GM12878 (cell line): ENCODE measurements around the gene ARMH1. TPM values are rescaled to one million over a fixed set of nuclear protein-coding genes. Genes with fewer than 3 reads are reported as not detected.

ENCODE experiments used
- ATAC-seq: fragments of 200-7000 bp; cut with Tn5 transposase; 3 replicates; pipeline ENCODE4 v1.9.1; 2020; ENCODE audit warnings: mild to moderate bottlenecking, moderate library complexity
- BruUV-seq: library from RNA; stranded (reverse); fragments of 400-500 nt; replicated peaks from 2 replicates; lab custom pipeline; 2021; lab: Mats Ljungman, UMichigan
- CTCF ChIA-PET: fragments of 300-600 bp; sonication (Branson Sonifier 250); formaldehyde crosslinking; extraction: SDS; loops from one replicate; lab custom pipeline; 2021; ENCODE audit warnings: inconsistent platforms; lab: Yijun Ruan, JAX
- POLR2A ChIA-PET: fragments of 350-600 bp; formaldehyde crosslinking; extraction: SDS; loops from one replicate; lab custom pipeline; 2021; ENCODE audit warnings: inconsistent platforms; lab: Charles Lee
- RAD21 ChIA-PET: fragments of 300-600 bp; sonication (Branson Sonifier 250); formaldehyde crosslinking; loops from one replicate; lab custom pipeline; 2023; ENCODE audit warnings: antibody characterized with exemption; ENCODE audit not compliant: unreplicated experiment; lab: Charles Lee
- SMC1A ChIA-PET: fragments of 300-600 bp; sonication (Branson Sonifier 250); formaldehyde crosslinking; loops from one replicate; lab custom pipeline; 2023; ENCODE audit not compliant: unreplicated experiment, uncharacterized antibody; lab: Charles Lee
- DNase-seq: peaks from one replicate; pipeline ENCODE4 v3.0.0-alpha.2; 2011; ENCODE audit warnings: low read depth, low spot score
- FAIRE-seq: peaks from 3 replicates; lab custom pipeline; 2011; peaks lifted over from hg19 to GRCh38; lab: Jason Lieb, UNC
- H2AFZ ChIP-seq: 2 replicates; pipeline ENCODE4 v1.6.0; 2011; ENCODE audit warnings: low read depth, low read length, control low read depth; ENCODE audit not compliant: control insufficient read depth
- H3K27ac ChIP-seq: 2 replicates; pipeline ENCODE4 v1.5.1; 2011; ENCODE audit warnings: control low read depth; ENCODE audit not compliant: control insufficient read depth, insufficient read depth
- H3K27me3 ChIP-seq, 2 experiments: replicated peaks in 1 of 2; 2 replicates each; pipeline versions ENCODE4 v1.6.0 to v1.6.1; 2011; ENCODE audit warnings: low read length in 1 of 2; ENCODE audit not compliant: control insufficient read depth in 2 of 2, insufficient read depth in 2 of 2
- H3K36me3 ChIP-seq, 2 experiments: 2 replicates each; pipeline ENCODE4 v1.5.1; 2011; ENCODE audit warnings: low read length in 1 of 2; ENCODE audit not compliant: control insufficient read depth in 2 of 2, insufficient read depth in 2 of 2
- H3K4me1 ChIP-seq: 2 replicates; pipeline ENCODE4 v1.6.1; 2011; ENCODE audit warnings: mild to moderate bottlenecking, low read length, moderate library complexity, mixed read lengths; ENCODE audit not compliant: control insufficient read depth, insufficient read depth
- H3K4me2 ChIP-seq: 2 replicates; pipeline ENCODE4 v1.6.0; 2011; ENCODE audit warnings: control low read depth; ENCODE audit not compliant: control insufficient read depth, insufficient read depth
- H3K4me3 ChIP-seq: fragments of 200-600 bp; sonication (generic); 2 replicates; pipeline ENCODE4 v1.5.1; 2016
- H3K79me2 ChIP-seq: 2 replicates; pipeline ENCODE4 v1.6.0; 2011; ENCODE audit warnings: low read length; ENCODE audit not compliant: control insufficient read depth, insufficient read depth
- H3K9ac ChIP-seq: 2 replicates; pipeline ENCODE4 v1.8.0; 2011; ENCODE audit warnings: low read length, control low read depth, mixed read lengths; ENCODE audit not compliant: control insufficient read depth, insufficient read depth
- H3K9me3 ChIP-seq: replicated peaks from 3 replicates; pipeline ENCODE4 v1.5.1; 2011; ENCODE audit warnings: mild to moderate bottlenecking, low read length; ENCODE audit not compliant: control insufficient read depth, insufficient read depth
- H4K20me1 ChIP-seq: 2 replicates; pipeline ENCODE4 v1.6.0; 2011; ENCODE audit not compliant: control insufficient read depth, insufficient read depth
- KDM1A ChIP-seq: fragments of 200-600 bp; sonication (generic); IDR thresholded peaks from 2 replicates; pipeline ENCODE4 v1.6.1; 2016; ENCODE audit warnings: borderline replicate concordance
- MTA3 ChIP-seq: IDR thresholded peaks from 2 replicates; pipeline ENCODE4 v1.6.1; 2012; ENCODE audit warnings: low read length, inconsistent platforms, borderline replicate concordance
- NFIC ChIP-seq: IDR thresholded peaks from 2 replicates; pipeline ENCODE4 v1.6.1; 2012; ENCODE audit warnings: low read depth, mild to moderate bottlenecking, inconsistent platforms, low read length, moderate library complexity
- POLR2A ChIP-seq: IDR thresholded peaks from 2 replicates; pipeline ENCODE4 v1.6.1; 2011; ENCODE audit warnings: low read depth, mild to moderate bottlenecking, low read length
- RB1 ChIP-seq: fragments of 450-650 bp; formaldehyde crosslinking; IDR thresholded peaks from 2 replicates; pipeline ENCODE4 v1.6.1; 2017; ENCODE audit warnings: mild to moderate bottlenecking, borderline replicate concordance
- WGBS: methylation state at CpG from one replicate; pipeline ENCODE4 v1.1.6; 2016; ENCODE audit warnings: low lambda C conversion rate; ENCODE audit not compliant: insufficient replicate concordance, insufficient coverage; ENCODE audit errors: missing lambda C conversion rate; 5-methylcytosine and 5-hydroxymethylcytosine counted together
- in situ Hi-C: fragments of 300-500 bp; cut with MboI; formaldehyde crosslinking; loops from 9 replicates; pipeline ENCODE4 v1.14.3; 2018; ENCODE audit warnings: mixed read lengths
- intact Hi-C: fragments of 100-400 bp; cut with micrococcal nuclease; formaldehyde crosslinking; loops from one replicate; pipeline ENCODE4 v1.14.2; 2022; ENCODE audit not compliant: unreplicated experiment
- polyA plus RNA-seq, 11 experiments: library from polyadenylated mRNA; depleted of rRNA in 4 of 11; unstranded in 6 of 11; stranded (reverse) in 5 of 11; fragments of >200 nt; fragmentation: Nextera tagmentation in 4 of 11; fragmentation: Illumina TruSeq in 1 of 11; extraction: Ambion mirVana in 4 of 11; extraction: Trizol in 1 of 11; gene quantifications; 1 replicate in 1 of 11; 2 replicates in 10 of 11; pipeline versions ENCODE4 v1.2.1 to v1.2.3, GENCODE V29; 2011 to 2016; ENCODE audit warnings: inconsistent platforms in 2 of 11, missing spikeins in 2 of 11, low read depth in 1 of 11
- total RNA-seq, 4 experiments: library from RNA; depleted of rRNA in 3 of 4; stranded (reverse); fragments of >200 nt in 3 of 4; fragmentation: Illumina TruSeq in 1 of 4; extraction: Trizol in 1 of 4; gene quantifications; 2 replicates each; pipeline versions ENCODE4 v1.2.1 to v1.2.3, GENCODE V29; 2013 to 2021

Gene ARMH1
- total and polyA plus RNA-seq, 10 of the 15 experiments (the other 5 are each of a cell fraction or from before 2014, with no cell fraction given) = 0.93 to 43.9 (median 8.2) TPM

GRCh38 chr1:44637702-44638411 lies 36.7 kb upstream of the ARMH1 start (continued):
- no peak for TF ChIP-seq RB1
- TF ChIP-seq KDM1A = no peak
- TF ChIP-seq NFIC = no peak

- 97% methylated on average over 24 of the region's 24 CpGs for WGBS
- Histone ChIP-seq H3K9ac (no peak overlapping the region), H3K4me2 (no peak overlapping the region), H3K27ac (no peak overlapping the region), H4K20me1 (no peaks in the 10 kb centered on the region; the same call in 1 of the 2 replicates), H3K36me3 (peaks cover 24 to 44% of the 10 kb centered on the region in 2 experiments), H3K4me3 (no peak overlapping the region), H3K9me3 (no peaks in the 10 kb centered on the region), H3K27me3 (no peaks in the 10 kb centered on the region), H3K4me1 (no peaks in the 10 kb centered on the region), H3K79me2 (no peaks in the 10 kb centered on the region; the same call in 1 of the 2 replicates), H2AFZ (no peak overlapping the region)
- in situ Hi-C loops = no loop called here
- ChIA-PET SMC1A (interaction anchor here (1.3 kb wide), 1 partner anchor 8 kb away, joined by 3 read pairs; no protein-coding TSS in a partner anchor), RAD21 (no interaction called here), CTCF (interaction anchor here (1.7 to 4.4 kb wide), 2 partner anchors 12 to 13 kb away, joined by 6 to 37 read pairs; no protein-coding TSS in a partner anchor), POLR2A (interaction anchor here (1.7 kb wide), 1 partner anchor 9 kb away, joined by 5 read pairs; no protein-coding TSS in a partner anchor)
- DNase-seq = no peak
- intact Hi-C loops = no loop called here
- no TSS peak for BruUV-seq
- no peak for TF ChIP-seq MTA3
- 0 out of 2 replicates have a peak, but pooled peaks have one; percentile 11 for TF ChIP-seq POLR2A
- no peak for FAIRE-seq
- no peak for ATAC-seq
Observed at GRCh38 chr1:44640200-44640853, 34.2 kb upstream of the ARMH1 start.
